Left ventricle myocardium superior (tissue), 1 donor: ENCODE data around the gene CCDC148. TPM values are rescaled to one million over a fixed set of nuclear protein-coding genes. Genes with fewer than 3 reads are reported as not detected.

Experiments
- total RNA-seq: library from RNA; stranded (reverse); fragmentation: NEBNext Ultra II Directional; extraction: Animal tissue kit (Norgen Biotek cat#: 25700); gene quantifications from one replicate; pipeline ENCODE4 v1.2.1, GENCODE V29; 2021
- donor health status: DM: no; HTN: yes; CAD: no; lungs with severe emphysema.

Gene CCDC148
- total RNA-seq, 1 donor from 2014 or later = 0.40 TPM

Other genes with a start within 250 kb of the CCDC148 start
- 70.4 TPM for gene PKP4, start 199 bp upstream of the CCDC148 start, total RNA-seq